Measurements from ENCODE around the gene EXOSC1. TPM values are rescaled to one million over a fixed set of nuclear protein-coding genes. Genes with fewer than 3 reads are reported as not detected.

The EXOSC1 gene
- total and polyA plus RNA-seq, 2 of the 13 experiments (the other 11 are each of a cell fraction or from before 2014, with no cell fraction given): 36.3 to 39.9 TPM

DNA sequence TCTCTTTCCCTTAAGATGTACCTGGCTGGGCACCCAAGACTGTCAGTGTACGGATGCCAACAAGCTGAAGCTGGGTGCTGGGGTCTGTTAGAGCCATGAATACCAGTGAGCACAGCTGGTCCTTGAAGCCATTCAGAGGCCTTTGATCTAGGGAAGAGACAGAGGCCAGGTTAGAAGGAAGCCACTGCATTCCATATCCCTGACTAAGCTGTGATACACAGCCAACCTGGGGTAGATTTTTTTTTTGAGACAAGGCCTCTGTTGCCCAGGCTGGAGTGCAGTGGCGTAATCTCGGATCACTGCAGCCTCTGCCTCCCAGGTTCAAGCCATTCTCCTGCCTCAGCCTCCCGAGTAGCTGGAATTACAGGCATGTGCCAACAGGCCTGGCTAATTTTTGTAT lies 20.9 kb upstream of the EXOSC1 start (continued):
- TF ChIP-seq, protein P1, sequence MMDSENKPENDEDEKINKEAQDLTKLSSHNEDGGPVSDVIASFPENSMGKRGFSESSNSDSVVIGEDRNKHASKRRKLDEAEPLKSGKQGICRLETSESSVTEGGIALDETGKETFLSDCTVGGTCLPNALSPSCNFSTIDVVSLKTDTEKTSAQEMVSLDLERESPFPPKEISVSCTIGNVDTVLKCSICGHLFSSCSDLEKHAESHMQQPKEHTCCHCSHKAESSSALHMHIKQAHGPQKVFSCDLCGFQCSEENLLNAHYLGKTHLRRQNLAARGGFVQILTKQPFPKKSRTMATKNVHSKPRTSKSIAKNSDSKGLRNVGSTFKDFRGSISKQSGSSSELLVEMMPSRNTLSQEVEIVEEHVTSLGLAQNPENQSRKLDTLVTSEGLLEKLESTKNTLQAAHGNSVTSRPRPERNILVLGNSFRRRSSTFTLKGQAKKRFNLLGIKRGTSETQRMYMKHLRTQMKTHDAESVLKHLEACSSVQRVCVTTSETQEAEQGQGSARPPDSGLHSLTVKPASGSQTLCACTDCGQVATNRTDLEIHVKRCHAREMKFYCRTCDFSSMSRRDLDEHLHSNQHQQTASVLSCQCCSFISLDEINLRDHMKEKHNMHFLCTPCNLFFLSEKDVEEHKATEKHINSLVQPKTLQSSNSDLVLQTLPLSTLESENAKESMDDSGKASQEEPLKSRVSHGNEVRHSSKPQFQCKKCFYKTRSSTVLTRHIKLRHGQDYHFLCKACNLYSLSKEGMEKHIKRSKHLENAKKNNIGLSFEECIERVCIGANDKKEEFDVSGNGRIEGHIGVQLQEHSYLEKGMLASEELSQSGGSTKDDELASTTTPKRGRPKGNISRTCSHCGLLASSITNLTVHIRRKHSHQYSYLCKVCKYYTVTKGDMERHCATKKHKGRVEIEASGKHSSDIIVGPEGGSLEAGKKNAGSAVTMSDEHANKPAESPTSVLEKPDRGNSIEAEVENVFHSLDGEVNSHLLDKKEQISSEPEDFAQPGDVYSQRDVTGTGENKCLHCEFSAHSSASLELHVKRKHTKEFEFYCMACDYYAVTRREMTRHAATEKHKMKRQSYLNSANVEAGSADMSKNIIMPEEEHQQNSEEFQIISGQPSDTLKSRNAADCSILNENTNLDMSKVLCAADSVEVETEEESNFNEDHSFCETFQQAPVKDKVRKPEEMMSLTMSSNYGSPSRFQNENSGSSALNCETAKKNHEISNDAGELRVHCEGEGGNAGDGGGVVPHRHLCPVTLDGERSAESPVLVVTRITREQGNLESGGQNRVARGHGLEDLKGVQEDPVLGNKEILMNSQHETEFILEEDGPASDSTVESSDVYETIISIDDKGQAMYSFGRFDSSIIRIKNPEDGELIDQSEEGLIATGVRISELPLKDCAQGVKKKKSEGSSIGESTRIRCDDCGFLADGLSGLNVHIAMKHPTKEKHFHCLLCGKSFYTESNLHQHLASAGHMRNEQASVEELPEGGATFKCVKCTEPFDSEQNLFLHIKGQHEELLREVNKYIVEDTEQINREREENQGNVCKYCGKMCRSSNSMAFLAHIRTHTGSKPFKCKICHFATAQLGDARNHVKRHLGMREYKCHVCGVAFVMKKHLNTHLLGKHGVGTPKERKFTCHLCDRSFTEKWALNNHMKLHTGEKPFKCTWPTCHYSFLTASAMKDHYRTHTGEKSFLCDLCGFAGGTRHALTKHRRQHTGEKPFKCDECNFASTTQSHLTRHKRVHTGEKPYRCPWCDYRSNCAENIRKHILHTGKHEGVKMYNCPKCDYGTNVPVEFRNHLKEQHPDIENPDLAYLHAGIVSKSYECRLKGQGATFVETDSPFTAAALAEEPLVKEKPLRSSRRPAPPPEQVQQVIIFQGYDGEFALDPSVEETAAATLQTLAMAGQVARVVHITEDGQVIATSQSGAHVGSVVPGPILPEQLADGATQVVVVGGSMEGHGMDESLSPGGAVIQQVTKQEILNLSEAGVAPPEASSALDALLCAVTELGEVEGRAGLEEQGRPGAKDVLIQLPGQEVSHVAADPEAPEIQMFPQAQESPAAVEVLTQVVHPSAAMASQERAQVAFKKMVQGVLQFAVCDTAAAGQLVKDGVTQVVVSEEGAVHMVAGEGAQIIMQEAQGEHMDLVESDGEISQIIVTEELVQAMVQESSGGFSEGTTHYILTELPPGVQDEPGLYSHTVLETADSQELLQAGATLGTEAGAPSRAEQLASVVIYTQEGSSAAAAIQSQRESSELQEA (CRISPR knock-in tag; IDR thresholded peaks at IDR 0.05; ENCODE audit: not compliant biosample characterization): no peak
- TF ChIP-seq ZNF776 (CRISPR knock-in tag; IDR thresholded peaks at IDR 0.05) (no peak), ZIK1 (CRISPR knock-in tag; IDR thresholded peaks at IDR 0.05; ENCODE audit: borderline replicate concordance, low read depth) (no peak), ZNF44 (CRISPR knock-in tag; IDR thresholded peaks at IDR 0.05) (no peak), HMG20A (CRISPR knock-in tag; IDR thresholded peaks at IDR 0.05; ENCODE audit: borderline replicate concordance) (no peak), TEAD2 (CRISPR knock-in tag; IDR thresholded peaks at IDR 0.05) (no peak), ZFP41 (CRISPR knock-in tag; IDR thresholded peaks at IDR 0.05; ENCODE audit: borderline replicate concordance) (no peak), RFXANK (CRISPR knock-in tag; IDR thresholded peaks at IDR 0.05) (no peak), RFX3 (CRISPR knock-in tag; IDR thresholded peaks at IDR 0.05) (no peak), GATA4 (IDR thresholded peaks at IDR 0.05; ENCODE audit: borderline replicate concordance, low read depth) (no peak), ATAD3A (CRISPR knock-in tag; IDR thresholded peaks at IDR 0.05) (no peak)
- TF ChIP-seq, protein P2, sequence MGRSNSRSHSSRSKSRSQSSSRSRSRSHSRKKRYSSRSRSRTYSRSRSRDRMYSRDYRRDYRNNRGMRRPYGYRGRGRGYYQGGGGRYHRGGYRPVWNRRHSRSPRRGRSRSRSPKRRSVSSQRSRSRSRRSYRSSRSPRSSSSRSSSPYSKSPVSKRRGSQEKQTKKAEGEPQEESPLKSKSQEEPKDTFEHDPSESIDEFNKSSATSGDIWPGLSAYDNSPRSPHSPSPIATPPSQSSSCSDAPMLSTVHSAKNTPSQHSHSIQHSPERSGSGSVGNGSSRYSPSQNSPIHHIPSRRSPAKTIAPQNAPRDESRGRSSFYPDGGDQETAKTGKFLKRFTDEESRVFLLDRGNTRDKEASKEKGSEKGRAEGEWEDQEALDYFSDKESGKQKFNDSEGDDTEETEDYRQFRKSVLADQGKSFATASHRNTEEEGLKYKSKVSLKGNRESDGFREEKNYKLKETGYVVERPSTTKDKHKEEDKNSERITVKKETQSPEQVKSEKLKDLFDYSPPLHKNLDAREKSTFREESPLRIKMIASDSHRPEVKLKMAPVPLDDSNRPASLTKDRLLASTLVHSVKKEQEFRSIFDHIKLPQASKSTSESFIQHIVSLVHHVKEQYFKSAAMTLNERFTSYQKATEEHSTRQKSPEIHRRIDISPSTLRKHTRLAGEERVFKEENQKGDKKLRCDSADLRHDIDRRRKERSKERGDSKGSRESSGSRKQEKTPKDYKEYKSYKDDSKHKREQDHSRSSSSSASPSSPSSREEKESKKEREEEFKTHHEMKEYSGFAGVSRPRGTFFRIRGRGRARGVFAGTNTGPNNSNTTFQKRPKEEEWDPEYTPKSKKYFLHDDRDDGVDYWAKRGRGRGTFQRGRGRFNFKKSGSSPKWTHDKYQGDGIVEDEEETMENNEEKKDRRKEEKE (IDR thresholded peaks at IDR 0.05): no peak
- TF ChIP-seq, protein P3, sequence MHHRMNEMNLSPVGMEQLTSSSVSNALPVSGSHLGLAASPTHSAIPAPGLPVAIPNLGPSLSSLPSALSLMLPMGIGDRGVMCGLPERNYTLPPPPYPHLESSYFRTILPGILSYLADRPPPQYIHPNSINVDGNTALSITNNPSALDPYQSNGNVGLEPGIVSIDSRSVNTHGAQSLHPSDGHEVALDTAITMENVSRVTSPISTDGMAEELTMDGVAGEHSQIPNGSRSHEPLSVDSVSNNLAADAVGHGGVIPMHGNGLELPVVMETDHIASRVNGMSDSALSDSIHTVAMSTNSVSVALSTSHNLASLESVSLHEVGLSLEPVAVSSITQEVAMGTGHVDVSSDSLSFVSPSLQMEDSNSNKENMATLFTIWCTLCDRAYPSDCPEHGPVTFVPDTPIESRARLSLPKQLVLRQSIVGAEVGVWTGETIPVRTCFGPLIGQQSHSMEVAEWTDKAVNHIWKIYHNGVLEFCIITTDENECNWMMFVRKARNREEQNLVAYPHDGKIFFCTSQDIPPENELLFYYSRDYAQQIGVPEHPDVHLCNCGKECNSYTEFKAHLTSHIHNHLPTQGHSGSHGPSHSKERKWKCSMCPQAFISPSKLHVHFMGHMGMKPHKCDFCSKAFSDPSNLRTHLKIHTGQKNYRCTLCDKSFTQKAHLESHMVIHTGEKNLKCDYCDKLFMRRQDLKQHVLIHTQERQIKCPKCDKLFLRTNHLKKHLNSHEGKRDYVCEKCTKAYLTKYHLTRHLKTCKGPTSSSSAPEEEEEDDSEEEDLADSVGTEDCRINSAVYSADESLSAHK (CRISPR knock-in tag; IDR thresholded peaks at IDR 0.05; ENCODE audit: borderline replicate concordance): no peak
- TF ChIP-seq, protein P4, sequence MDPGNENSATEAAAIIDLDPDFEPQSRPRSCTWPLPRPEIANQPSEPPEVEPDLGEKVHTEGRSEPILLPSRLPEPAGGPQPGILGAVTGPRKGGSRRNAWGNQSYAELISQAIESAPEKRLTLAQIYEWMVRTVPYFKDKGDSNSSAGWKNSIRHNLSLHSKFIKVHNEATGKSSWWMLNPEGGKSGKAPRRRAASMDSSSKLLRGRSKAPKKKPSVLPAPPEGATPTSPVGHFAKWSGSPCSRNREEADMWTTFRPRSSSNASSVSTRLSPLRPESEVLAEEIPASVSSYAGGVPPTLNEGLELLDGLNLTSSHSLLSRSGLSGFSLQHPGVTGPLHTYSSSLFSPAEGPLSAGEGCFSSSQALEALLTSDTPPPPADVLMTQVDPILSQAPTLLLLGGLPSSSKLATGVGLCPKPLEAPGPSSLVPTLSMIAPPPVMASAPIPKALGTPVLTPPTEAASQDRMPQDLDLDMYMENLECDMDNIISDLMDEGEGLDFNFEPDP (CRISPR knock-in tag; conservative IDR thresholded peaks at IDR 0.05): no peak

Data from HepG2 (cell line).